SH-SY5Y (cell line): ENCODE measurements around the gene KRT73.

ENCODE experiments used
- GATA2 ChIP-seq: IDR thresholded peaks from 2 replicates; pipeline ENCODE4 v1.6.1; 2011; ENCODE audit warnings: mild to moderate bottlenecking, low read depth, low read length
- GATA3 ChIP-seq: IDR thresholded peaks from 2 replicates; pipeline ENCODE4 v1.6.1; 2011; ENCODE audit warnings: low read depth, mild to moderate bottlenecking, low read length, moderate library complexity

DNA sequence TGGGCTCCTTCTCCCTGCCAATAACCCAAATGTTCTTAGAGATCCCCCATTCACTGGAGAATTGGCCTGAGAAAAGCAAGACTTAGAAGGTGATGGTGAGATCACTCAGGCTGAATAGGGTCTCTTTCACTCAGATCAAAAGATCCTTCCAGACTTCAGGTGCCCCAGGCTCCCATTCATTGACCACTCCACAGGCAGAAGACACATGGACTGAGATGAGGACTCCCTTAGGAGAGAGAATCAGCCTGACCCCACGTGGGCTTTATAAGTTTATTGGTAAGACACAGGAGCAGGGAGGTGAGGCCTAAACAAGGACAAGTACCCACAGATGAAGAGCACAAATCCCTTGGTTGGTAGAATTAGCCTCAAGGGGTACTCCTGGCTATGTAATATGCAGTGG lies 11.0 kb downstream of the KRT73 start:
- TF ChIP-seq GATA2: no peak
- no peak for TF ChIP-seq GATA3
